HepG2 (cell line): ENCODE data around the gene SLC35F6. TPM values are rescaled to one million over a fixed set of nuclear protein-coding genes. Genes with fewer than 3 reads are reported as not detected.
A peak's percentile ranks its signal among the peaks of the same experiment; 100 is the strongest.

Source experiments
- AHDC1 ChIP-seq: sonication (generic); formaldehyde crosslinking; IDR thresholded peaks from 2 replicates; pipeline ENCODE4 v1.5.1; 2020; ENCODE audit warnings: mild to moderate bottlenecking, missing genetic modification reagents, borderline replicate concordance
- HINFP ChIP-seq: sonication (generic); formaldehyde crosslinking; IDR thresholded peaks from 2 replicates; pipeline ENCODE4 v1.4.0; 2020; ENCODE audit warnings: low read depth, mild to moderate bottlenecking, missing genetic modification reagents
- KLF11 ChIP-seq: IDR thresholded peaks from 2 replicates; pipeline ENCODE4 v1.6.1; 2016; ENCODE audit warnings: missing compliant biosample characterization
- MBNL3 ChIP-seq: fragments of 250-450 bp; sonication (Bioruptor Pico); conservative IDR thresholded peaks from 2 replicates; pipeline ENCODE4 v1.8.0; 2022; ENCODE audit warnings: mild to moderate bottlenecking, inconsistent platforms
- POLR2A ChIP-seq, 2 experiments: IDR thresholded peaks; 2 replicates each; pipeline ENCODE4 v1.6.1; 2011; ENCODE audit warnings: low read depth in 2 of 2, low read length in 2 of 2, mild to moderate bottlenecking in 1 of 2, moderate library complexity in 1 of 2; ENCODE audit not compliant: insufficient read depth in 1 of 2
- PRDM10 ChIP-seq: sonication (generic); formaldehyde crosslinking; IDR thresholded peaks from 2 replicates; pipeline ENCODE4 v1.4.0; 2020; ENCODE audit warnings: low read depth, missing genetic modification reagents
- SOX6 ChIP-seq, 2 experiments: fragments of 450-650 bp in 1 of 2; sonication (generic) in 1 of 2; formaldehyde crosslinking in 1 of 2; IDR thresholded peaks; 2 replicates each; pipeline versions ENCODE4 v1.4.0 to v1.6.1; 2017 to 2020; ENCODE audit warnings: antibody characterized with exemption in 1 of 2, mild to moderate bottlenecking in 1 of 2, missing genetic modification reagents in 1 of 2
- THAP11 ChIP-seq: IDR thresholded peaks from 2 replicates; pipeline ENCODE4 v1.6.1; 2016; ENCODE audit warnings: missing biosample characterization, missing genetic modification reagents
- ZBTB7A ChIP-seq: sonication (generic); formaldehyde crosslinking; IDR thresholded peaks from 2 replicates; pipeline ENCODE4 v1.8.0; 2022; ENCODE audit warnings: mild to moderate bottlenecking, missing genetic modification reagents
- ZNF30 ChIP-seq: sonication (generic); formaldehyde crosslinking; IDR thresholded peaks from 2 replicates; pipeline ENCODE4 v1.5.0; 2020; ENCODE audit warnings: mild to moderate bottlenecking, missing genetic modification reagents
- ZNF557 ChIP-seq: sonication (generic); formaldehyde crosslinking; IDR thresholded peaks from 2 replicates; pipeline ENCODE4 v1.4.0; 2020; ENCODE audit warnings: missing genetic modification reagents
- ZNF800 ChIP-seq: sonication (generic); formaldehyde crosslinking; IDR thresholded peaks from 2 replicates; pipeline ENCODE4 v1.4.0; 2020; ENCODE audit warnings: missing genetic modification reagents
- ZSCAN21 ChIP-seq: sonication (generic); formaldehyde crosslinking; IDR thresholded peaks from 2 replicates; pipeline ENCODE4 v1.8.0; 2022; ENCODE audit warnings: mild to moderate bottlenecking, missing genetic modification reagents, moderate library complexity, borderline replicate concordance
- ZSCAN22 ChIP-seq: sonication (generic); formaldehyde crosslinking; IDR thresholded peaks from 2 replicates; pipeline ENCODE4 v1.4.0; 2020; ENCODE audit warnings: mild to moderate bottlenecking, missing genetic modification reagents
- polyA plus RNA-seq, 8 experiments: library from polyadenylated mRNA; depleted of rRNA in 3 of 8; stranded (reverse) in 7 of 8; unstranded in 1 of 8; fragments of >200 nt; fragmentation: Illumina TruSeq in 4 of 8; extraction: Trizol in 4 of 8; gene quantifications; 2 replicates each; pipeline versions ENCODE4 v1.2.1 to v1.2.3, GENCODE V29; 2011 to 2016; ENCODE audit warnings: low read depth in 4 of 8, missing spikeins in 1 of 8, mixed read lengths in 1 of 8; ENCODE audit not compliant: insufficient read depth in 1 of 8
- total RNA-seq, 5 experiments: library from RNA; depleted of rRNA; stranded (reverse); fragments of >200 nt; fragmentation: Illumina TruSeq; extraction: Trizol; gene quantifications; 2 replicates each; pipeline ENCODE4 v1.2.3, GENCODE V29; 2016; ENCODE audit warnings: low read depth in 1 of 5

The SLC35F6 gene
- total and polyA plus RNA-seq, 2 of the 13 experiments (the other 11 are each of a cell fraction or from before 2014, with no cell fraction given) = 15.2 to 21.2 TPM

GRCh38 chr2:26764078-26764887, at the start of gene SLC35F6 (continued):
- TF ChIP-seq PRDM10 (CRISPR knock-in tag) (peak; percentile 34; the same call in 1 of the 2 replicates), POLR2A (IDR thresholded peaks at IDR 0.05; ENCODE audit: insufficient read depth in 1 of 2, low read depth in 2 of 2, low read length in 2 of 2) (peak; percentile 77 to 88; a peak in 3 of 4 replicates), ZNF557 (CRISPR knock-in tag) (0 out of 2 replicates have a peak, but pooled peaks have one; percentile 38), SOX6 (IDR thresholded peaks at IDR 0.05) (no peak), SOX6 (CRISPR knock-in tag; IDR thresholded peaks at IDR 0.05) (peak; percentile 45), THAP11 (CRISPR knock-in tag) (peak; percentile 78), ZNF800 (CRISPR knock-in tag) (peak; percentile 87), AHDC1 (CRISPR knock-in tag) (no peak), HINFP (peak; percentile 92), ZSCAN21 (CRISPR knock-in tag) (no peak), KLF11 (CRISPR knock-in tag) (no peak), ZBTB7A (CRISPR knock-in tag) (peak; percentile 84), MBNL3 (no peak), ZSCAN22 (CRISPR knock-in tag) (no peak; the same call in 1 of the 2 replicates), ZNF30 (peak; percentile 88; the same call in 1 of the 2 replicates)
